Keratinocyte (primary cell): ENCODE results near the gene IL1RL2. TPM values are rescaled to one million over a fixed set of nuclear protein-coding genes. Genes with fewer than 3 reads are reported as not detected.

Source experiments
- DNase-seq: peaks from one replicate; pipeline ENCODE4 v3.0.0-alpha.2; 2011; ENCODE audit warnings: low read depth, missing footprints, low spot score
- FAIRE-seq: peaks from 2 replicates; lab custom pipeline; 2011; peaks lifted over from hg19 to GRCh38; lab: Jason Lieb, UNC
- H2AFZ ChIP-seq: 2 replicates; pipeline ENCODE4 v1.6.0; 2012; ENCODE audit warnings: low read length, control low read depth, inconsistent platforms; ENCODE audit not compliant: control insufficient read depth
- H3K27ac ChIP-seq: 2 replicates; pipeline ENCODE4 v1.5.1; 2011; ENCODE audit warnings: low read length; ENCODE audit not compliant: control insufficient read depth, insufficient read depth
- H3K27me3 ChIP-seq: 3 replicates; pipeline ENCODE4 v1.6.0; 2011; ENCODE audit warnings: low read length; ENCODE audit not compliant: control insufficient read depth, insufficient read depth; ENCODE audit errors: extremely low read depth
- H3K36me3 ChIP-seq, 2 experiments: 2 replicates in 1 of 2; 3 replicates in 1 of 2; pipeline ENCODE4 v1.5.1; 2011; ENCODE audit warnings: low read length in 2 of 2, mild to moderate bottlenecking in 1 of 2; ENCODE audit not compliant: control insufficient read depth in 2 of 2, insufficient read depth in 2 of 2; ENCODE audit errors: extremely low read depth in 1 of 2
- H3K4me1 ChIP-seq: 3 replicates; pipeline ENCODE4 v1.5.1; 2011; ENCODE audit warnings: low read length; ENCODE audit not compliant: control insufficient read depth, insufficient read depth; ENCODE audit errors: extremely low read depth
- H3K4me2 ChIP-seq: 3 replicates; pipeline ENCODE4 v1.6.0; 2011; ENCODE audit warnings: low read depth, low read length; ENCODE audit not compliant: control insufficient read depth, insufficient read depth; ENCODE audit errors: extremely low read depth
- H3K4me3 ChIP-seq, 3 experiments: fragments of 200-600 bp in 1 of 3; sonication (generic) in 1 of 3; 2 replicates in 2 of 3; 3 replicates in 1 of 3; pipeline ENCODE4 v1.5.1; 2011 to 2016; ENCODE audit warnings: low read length in 3 of 3, mild to moderate bottlenecking in 3 of 3, control low read depth in 2 of 3, inconsistent platforms in 1 of 3, low read depth in 1 of 3, mixed read lengths in 1 of 3, mixed run types in 1 of 3, moderate library complexity in 1 of 3; ENCODE audit not compliant: control insufficient read depth in 2 of 3, insufficient read depth in 2 of 3; ENCODE audit errors: extremely low read depth in 1 of 3
- H3K79me2 ChIP-seq: 2 replicates; pipeline ENCODE4 v1.6.0; 2012; ENCODE audit warnings: low read length; ENCODE audit not compliant: control insufficient read depth, insufficient read depth
- H3K9ac ChIP-seq: 3 replicates; pipeline ENCODE4 v1.6.0; 2011; ENCODE audit warnings: low read length; ENCODE audit not compliant: control insufficient read depth, insufficient read depth; ENCODE audit errors: extremely low read depth
- H3K9me1 ChIP-seq: 3 replicates; pipeline ENCODE4 v1.6.0; 2011; ENCODE audit warnings: low read length; ENCODE audit not compliant: control insufficient read depth, insufficient read depth; ENCODE audit errors: extremely low read depth
- H3K9me3 ChIP-seq: 2 replicates; pipeline ENCODE4 v1.5.1; 2012; ENCODE audit warnings: low read depth, low read length; ENCODE audit not compliant: control insufficient read depth
- H4K20me1 ChIP-seq: 3 replicates; pipeline ENCODE4 v1.6.0; 2011; ENCODE audit warnings: low read length; ENCODE audit not compliant: control insufficient read depth, insufficient read depth; ENCODE audit errors: extremely low read depth
- CTCF ChIP-seq, 3 experiments: IDR thresholded peaks in 1 of 3; conservative IDR thresholded peaks in 1 of 3; optimal IDR thresholded peaks in 1 of 3; 2 replicates in 2 of 3; 3 replicates in 1 of 3; pipeline versions ENCODE3 to v1.5.1; 2011; ENCODE audit warnings: low read length in 3 of 3, mild to moderate bottlenecking in 3 of 3, moderate library complexity in 2 of 3, control low read depth in 1 of 3, inconsistent platforms in 1 of 3; ENCODE audit not compliant: insufficient read depth in 2 of 3; ENCODE audit errors: extremely low read depth in 1 of 3
- EZH2 ChIP-seq: IDR thresholded peaks from one replicate; pipeline ENCODE4 v1.6.1; 2012; ENCODE audit warnings: inconsistent platforms, mild to moderate bottlenecking, low read length, moderate library complexity
- dilution Hi-C: fragments of 300-500 bp; cut with MboI; formaldehyde crosslinking; loops from one replicate; pipeline ENCODE4 v1.7.0; 2020; ENCODE audit warnings: low sequenced_read_pairs; ENCODE audit not compliant: extremely low pct_ligation_motif_present
- polyA plus RNA-seq, 5 experiments: library from polyadenylated mRNA; depleted of rRNA in 3 of 5; stranded (reverse) in 3 of 5; stranded (forward) in 1 of 5; unstranded in 1 of 5; fragments of >200 nt; gene quantifications; 1 replicate in 1 of 5; 2 replicates in 3 of 5; 3 replicates in 1 of 5; pipeline versions ENCODE4 v1.2.1 to v1.2.3, GENCODE V29; 2011 to 2012; ENCODE audit warnings: missing spikeins in 2 of 5, low read depth in 1 of 5, low replicate concordance in 1 of 5

IL1RL2 gene
- polyA plus RNA-seq, 1 donor (not counting 4 experiments of a cell fraction or from before 2014, with no cell fraction given) = 1.5 TPM

- Histone ChIP-seq H4K20me1 (no peaks in the 10 kb centered on the region), H3K27ac (no peak overlapping the region), H3K79me2 (no peaks in the 10 kb centered on the region), H2AFZ (no peak overlapping the region), H3K27me3 (no peaks in the 10 kb centered on the region), H3K4me2 (no peak overlapping the region), H3K36me3 (peaks cover 3% of the 10 kb centered on the region in 2 experiments), H3K9ac (no peak overlapping the region), H3K9me1 (no peaks in the 10 kb centered on the region), H3K9me3 (no peaks in the 10 kb centered on the region), H3K4me3 (no peak overlapping the region), H3K4me1 (no peaks in the 10 kb centered on the region)
- FAIRE-seq (no peak), DNase-seq (no peak)
- TF ChIP-seq EZH2 = no peak
- dilution Hi-C loops = no loop called here
These were observed 7.8 kb upstream of the IL1RL2 start for GRCh38 chr2:102179061-102179460.

- TF ChIP-seq EZH2 = no peak
- TF ChIP-seq CTCF (optimal IDR thresholded peaks at IDR 0.05 in 1 of 3, IDR thresholded peaks at IDR 0.05 in 1 of 3, conservative IDR thresholded peaks at IDR 0.05 in 1 of 3; ENCODE audit: extremely low read depth in 1 of 3, insufficient read depth in 2 of 3, low read length in 3 of 3) = no peak
These were observed 6.8 kb upstream of the IL1RL2 start for GRCh38 chr2:102179788-102180686.

More at GRCh38 chr2:102179788-102180686, 6.8 kb upstream of the IL1RL2 start:
- H4K20me1 ChIP-seq = no peaks in the 10 kb centered on the region
- H3K27ac ChIP-seq = no peak overlapping the region
- H3K36me3 ChIP-seq = peaks cover 3% of the 10 kb centered on the region in 2 experiments
- H3K79me2 ChIP-seq = no peaks in the 10 kb centered on the region
- no peak overlapping the region for H3K4me3 ChIP-seq
- dilution Hi-C loops = no loop called here
- no peaks in the 10 kb centered on the region for H3K9me3 ChIP-seq
- no peak overlapping the region for H3K9ac ChIP-seq
- no peak overlapping the region for H2AFZ ChIP-seq
- no peak overlapping the region for H3K4me2 ChIP-seq
- no peaks in the 10 kb centered on the region for H3K9me1 ChIP-seq
- DNase-seq (no peak), FAIRE-seq (no peak)
- H3K27me3 ChIP-seq = no peaks in the 10 kb centered on the region
- no peaks in the 10 kb centered on the region for H3K4me1 ChIP-seq
